HL-60 (cell line): ENCODE measurements around the gene GNAI1.

Experiments used
- GABPA ChIP-seq: IDR thresholded peaks from 2 replicates; pipeline ENCODE4 v1.6.1; 2012; ENCODE audit warnings: low read depth
- POLR2AphosphoS5 ChIP-seq: IDR thresholded peaks from 2 replicates; pipeline ENCODE4 v1.6.1; 2012; ENCODE audit warnings: low read depth
- SPI1 ChIP-seq: IDR thresholded peaks from 2 replicates; pipeline ENCODE4 v1.6.1; 2012; ENCODE audit warnings: low read depth, mild to moderate bottlenecking, borderline replicate concordance
- TF ChIP-seq, protein P1 (sequence below): IDR thresholded peaks from one replicate; pipeline ENCODE4 v1.5.1; 2011; ENCODE audit warnings: low read length, control low read depth, inconsistent platforms; ENCODE audit not compliant: insufficient read depth
- TF ChIP-seq, protein P2 (sequence below): IDR thresholded peaks from 2 replicates; pipeline ENCODE4 v1.6.1; 2012; ENCODE audit warnings: low read depth; ENCODE audit not compliant: insufficient replicate concordance

DNA sequence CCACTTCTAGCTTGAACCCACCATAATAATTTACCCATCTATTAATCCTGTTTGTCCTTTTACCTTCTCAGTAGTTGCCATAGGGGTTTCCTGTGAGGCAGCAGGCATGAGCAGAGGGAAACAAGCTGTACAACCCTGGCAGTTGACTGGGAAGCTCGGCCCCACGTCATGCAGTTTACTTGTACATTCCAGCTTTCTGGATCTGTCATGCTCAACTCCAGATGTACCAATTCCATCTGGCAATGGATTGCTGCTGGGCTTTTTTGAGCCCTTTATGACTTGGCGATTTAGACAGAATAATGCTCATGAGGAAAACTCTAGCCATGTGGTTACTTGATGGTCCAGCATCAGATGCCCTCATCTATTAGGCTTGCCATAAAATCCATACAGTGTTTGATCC is 112.5 kb downstream of the GNAI1 start:
- TF ChIP-seq, protein P1, sequence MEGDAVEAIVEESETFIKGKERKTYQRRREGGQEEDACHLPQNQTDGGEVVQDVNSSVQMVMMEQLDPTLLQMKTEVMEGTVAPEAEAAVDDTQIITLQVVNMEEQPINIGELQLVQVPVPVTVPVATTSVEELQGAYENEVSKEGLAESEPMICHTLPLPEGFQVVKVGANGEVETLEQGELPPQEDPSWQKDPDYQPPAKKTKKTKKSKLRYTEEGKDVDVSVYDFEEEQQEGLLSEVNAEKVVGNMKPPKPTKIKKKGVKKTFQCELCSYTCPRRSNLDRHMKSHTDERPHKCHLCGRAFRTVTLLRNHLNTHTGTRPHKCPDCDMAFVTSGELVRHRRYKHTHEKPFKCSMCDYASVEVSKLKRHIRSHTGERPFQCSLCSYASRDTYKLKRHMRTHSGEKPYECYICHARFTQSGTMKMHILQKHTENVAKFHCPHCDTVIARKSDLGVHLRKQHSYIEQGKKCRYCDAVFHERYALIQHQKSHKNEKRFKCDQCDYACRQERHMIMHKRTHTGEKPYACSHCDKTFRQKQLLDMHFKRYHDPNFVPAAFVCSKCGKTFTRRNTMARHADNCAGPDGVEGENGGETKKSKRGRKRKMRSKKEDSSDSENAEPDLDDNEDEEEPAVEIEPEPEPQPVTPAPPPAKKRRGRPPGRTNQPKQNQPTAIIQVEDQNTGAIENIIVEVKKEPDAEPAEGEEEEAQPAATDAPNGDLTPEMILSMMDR: no peak
- TF ChIP-seq POLR2AphosphoS5: no peak
- TF ChIP-seq, protein P2, sequence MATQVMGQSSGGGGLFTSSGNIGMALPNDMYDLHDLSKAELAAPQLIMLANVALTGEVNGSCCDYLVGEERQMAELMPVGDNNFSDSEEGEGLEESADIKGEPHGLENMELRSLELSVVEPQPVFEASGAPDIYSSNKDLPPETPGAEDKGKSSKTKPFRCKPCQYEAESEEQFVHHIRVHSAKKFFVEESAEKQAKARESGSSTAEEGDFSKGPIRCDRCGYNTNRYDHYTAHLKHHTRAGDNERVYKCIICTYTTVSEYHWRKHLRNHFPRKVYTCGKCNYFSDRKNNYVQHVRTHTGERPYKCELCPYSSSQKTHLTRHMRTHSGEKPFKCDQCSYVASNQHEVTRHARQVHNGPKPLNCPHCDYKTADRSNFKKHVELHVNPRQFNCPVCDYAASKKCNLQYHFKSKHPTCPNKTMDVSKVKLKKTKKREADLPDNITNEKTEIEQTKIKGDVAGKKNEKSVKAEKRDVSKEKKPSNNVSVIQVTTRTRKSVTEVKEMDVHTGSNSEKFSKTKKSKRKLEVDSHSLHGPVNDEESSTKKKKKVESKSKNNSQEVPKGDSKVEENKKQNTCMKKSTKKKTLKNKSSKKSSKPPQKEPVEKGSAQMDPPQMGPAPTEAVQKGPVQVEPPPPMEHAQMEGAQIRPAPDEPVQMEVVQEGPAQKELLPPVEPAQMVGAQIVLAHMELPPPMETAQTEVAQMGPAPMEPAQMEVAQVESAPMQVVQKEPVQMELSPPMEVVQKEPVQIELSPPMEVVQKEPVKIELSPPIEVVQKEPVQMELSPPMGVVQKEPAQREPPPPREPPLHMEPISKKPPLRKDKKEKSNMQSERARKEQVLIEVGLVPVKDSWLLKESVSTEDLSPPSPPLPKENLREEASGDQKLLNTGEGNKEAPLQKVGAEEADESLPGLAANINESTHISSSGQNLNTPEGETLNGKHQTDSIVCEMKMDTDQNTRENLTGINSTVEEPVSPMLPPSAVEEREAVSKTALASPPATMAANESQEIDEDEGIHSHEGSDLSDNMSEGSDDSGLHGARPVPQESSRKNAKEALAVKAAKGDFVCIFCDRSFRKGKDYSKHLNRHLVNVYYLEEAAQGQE: no peak
- TF ChIP-seq GABPA: no peak
- TF ChIP-seq SPI1: no peak
